HG03135 (cell line): ENCODE measurements around the gene GALNT1.
A peak's percentile ranks its signal among the peaks of the same experiment; 100 is the strongest.
"Not testable (repeated sequence)": the region's sequence is repeated elsewhere in the genome, so short reads cannot be mapped to it uniquely, and the experiment has no call there.

Experiments used
- ATAC-seq: cut with Tn5 transposase; IDR thresholded peaks from one replicate; pipeline ENCODE4 v1.9.1; 2021; ENCODE audit warnings: mild to moderate bottlenecking, moderate library complexity; ENCODE audit not compliant: unreplicated experiment

GALNT1 gene

GRCh38 chr18:35581546-35581897 lies at the start of gene GALNT1:
TSS of gene GALNT1 (plus strand) at chr18:35581740. CDS start at chr18:35654663, 72,923 bp downstream.
- ATAC-seq, result no peak

- no peak for ATAC-seq
These were observed 47.6 kb upstream of the GALNT1 start for GRCh38 chr18:35533916-35534405.

- ATAC-seq, result no peak
These were observed 46.2 kb upstream of the GALNT1 start for GRCh38 chr18:35535297-35535696.

- ATAC-seq, result no peak
These were observed 39.2 kb upstream of the GALNT1 start for GRCh38 chr18:35542356-35542755.

GRCh38 chr18:35547008-35547605 lies 34.4 kb upstream of the GALNT1 start:
- ATAC-seq, result no peak

GRCh38 chr18:35549564-35549963 lies 32.0 kb upstream of the GALNT1 start:
- no peak for ATAC-seq

GRCh38 chr18:35553300-35553699 lies 28.2 kb upstream of the GALNT1 start:
- ATAC-seq, result no peak

GRCh38 chr18:35555538-35555937 lies 26.0 kb upstream of the GALNT1 start:
- ATAC-seq, result not testable (repeated sequence)

- no peak for ATAC-seq
These were observed 21.7 kb upstream of the GALNT1 start for GRCh38 chr18:35559867-35560266.

- peak; percentile 90 for ATAC-seq
These were observed 16.6 kb upstream of the GALNT1 start for GRCh38 chr18:35564795-35565453.

- no peak for ATAC-seq
These were observed 15.5 kb upstream of the GALNT1 start for GRCh38 chr18:35566019-35566418.

- no peak for ATAC-seq
These were observed 11.4 kb upstream of the GALNT1 start for GRCh38 chr18:35570182-35570581.

- ATAC-seq, result no peak
These were observed 10.4 kb upstream of the GALNT1 start for GRCh38 chr18:35571138-35571537.

GRCh38 chr18:35572644-35573043 lies 8.9 kb upstream of the GALNT1 start:
- no peak for ATAC-seq

GRCh38 chr18:35573531-35573930 lies 8.0 kb upstream of the GALNT1 start:
- peak; percentile 25 for ATAC-seq

- ATAC-seq, result not testable (repeated sequence)
These were observed 5.2 kb upstream of the GALNT1 start for GRCh38 chr18:35576240-35576845.

GRCh38 chr18:35577045-35577848 lies 4.3 kb upstream of the GALNT1 start:
- peak; percentile 62 for ATAC-seq

GRCh38 chr18:35578481-35578880 lies 3.1 kb upstream of the GALNT1 start:
- ATAC-seq, result no peak

- ATAC-seq, result no peak
These were observed 2.6 kb upstream of the GALNT1 start for GRCh38 chr18:35578936-35579335.

GRCh38 chr18:35580701-35581539 lies 620 bp upstream of the GALNT1 start:
- ATAC-seq, result peak; percentile 40
